GM19468 (cell line): ENCODE data around the gene ARHGEF10L.

Experiments used
- ATAC-seq: cut with Tn5 transposase; IDR thresholded peaks from one replicate; pipeline ENCODE4 v1.9.1; 2021; ENCODE audit warnings: mild to moderate bottlenecking, moderate library complexity, moderate number of reproducible peaks; ENCODE audit not compliant: unreplicated experiment; ENCODE audit errors: extremely low read depth

The ARHGEF10L gene

GRCh38 chr1:17566892-17567291 is 27.4 kb downstream of the ARHGEF10L start:
- ATAC-seq = no peak

- ATAC-seq = no peak
Observed at GRCh38 chr1:17567582-17567981, 28.1 kb downstream of the ARHGEF10L start.

GRCh38 chr1:17568014-17568900 is 28.8 kb downstream of the ARHGEF10L start:
- ATAC-seq = no peak

- ATAC-seq = no peak
Observed at GRCh38 chr1:17569200-17570139, 30.0 kb downstream of the ARHGEF10L start.

GRCh38 chr1:17570228-17570627 is 30.7 kb downstream of the ARHGEF10L start:
- no peak for ATAC-seq

- ATAC-seq = no peak
Observed at GRCh38 chr1:17572264-17572985, 32.9 kb downstream of the ARHGEF10L start.

GRCh38 chr1:17573518-17574041 is 34.1 kb downstream of the ARHGEF10L start:
- ATAC-seq = no peak

GRCh38 chr1:17574516-17574915 is 35.0 kb downstream of the ARHGEF10L start:
- ATAC-seq = no peak

GRCh38 chr1:17575797-17576518 is 36.5 kb downstream of the ARHGEF10L start:
- no peak for ATAC-seq

GRCh38 chr1:17576519-17576853 is 37.0 kb downstream of the ARHGEF10L start:
- no peak for ATAC-seq

GRCh38 chr1:17577907-17578297 is 38.4 kb downstream of the ARHGEF10L start:
- no peak for ATAC-seq

- no peak for ATAC-seq
Observed at GRCh38 chr1:17579951-17580939, 40.7 kb downstream of the ARHGEF10L start.

GRCh38 chr1:17581389-17582123 is 42.1 kb downstream of the ARHGEF10L start:
- ATAC-seq = no peak

GRCh38 chr1:17582124-17582774 is 42.8 kb downstream of the ARHGEF10L start:
- no peak for ATAC-seq

- ATAC-seq = no peak
Observed at GRCh38 chr1:17584539-17584938, 45.0 kb downstream of the ARHGEF10L start.

- ATAC-seq = no peak
Observed at GRCh38 chr1:17585266-17585987, 45.9 kb downstream of the ARHGEF10L start.
